ENCODE results near the gene BRSK2. TPM values are rescaled to one million over a fixed set of nuclear protein-coding genes. Genes with fewer than 3 reads are reported as not detected.

The BRSK2 gene
- total and polyA plus RNA-seq, 2 experiments from 2014 or later: 4.7 to 13.6 TPM

DNA sequence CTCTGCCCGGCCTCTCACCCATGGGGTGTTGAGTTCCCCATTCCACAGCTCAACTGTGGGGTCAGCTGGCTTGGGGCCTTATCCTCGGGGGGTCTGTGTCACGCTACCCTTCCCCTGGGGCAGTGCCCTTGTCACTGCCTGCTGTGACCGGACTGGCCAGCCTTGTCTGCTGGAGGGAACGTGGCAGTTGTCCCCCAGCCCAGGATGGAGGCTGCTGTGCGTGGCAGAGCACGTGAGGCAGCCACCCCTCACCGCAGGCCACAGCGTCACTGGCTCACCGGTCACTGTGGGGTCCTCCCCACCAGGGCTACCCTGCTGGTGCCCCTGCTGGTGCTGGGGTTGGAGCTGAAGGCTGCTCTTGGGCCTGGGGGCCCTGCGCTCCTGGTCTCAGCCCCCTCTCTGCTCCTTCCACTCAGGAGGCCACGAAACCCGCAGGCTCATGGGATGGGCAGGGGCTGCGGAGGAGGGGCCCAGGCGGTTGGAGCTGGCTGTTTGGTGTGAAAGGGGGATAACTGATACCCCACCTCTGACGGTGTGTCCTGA is 13.4 kb downstream of the BRSK2 start:
- Histone ChIP-seq H3K9me2 (replicated peaks; ENCODE audit: insufficient read depth) (no peaks in the 10 kb centered on the region), H3K4me2 (no peak overlapping the region), H3K36me3 (replicated peaks; ENCODE audit: insufficient read depth, low read depth) (no peaks in the 10 kb centered on the region), H3K27ac (no peak overlapping the region), H2AFZ (no peak overlapping the region), H3K4me3 (no peak overlapping the region), H3K9me3 (ENCODE audit: low read depth) (no peaks in the 10 kb centered on the region), H3K79me2 (no peaks in the 10 kb centered on the region), H4K20me1 (ENCODE audit: insufficient read depth, poor library complexity, severe bottlenecking) (peaks cover 5% of the 10 kb centered on the region), H3K4me1 (ENCODE audit: insufficient read depth) (peaks cover 2% of the 10 kb centered on the region), H3K27me3 (no peaks in the 10 kb centered on the region)
- no peak for DNase-seq (ENCODE audit: low spot score)
- WGBS (ENCODE audit: low lambda C conversion rate, missing lambda C conversion rate): 93% methylated on average over 16 of the region's 16 CpGs
- no peak for TF ChIP-seq EZH2 (IDR thresholded peaks at IDR 0.05; ENCODE audit: borderline replicate concordance)
- no peak for TF ChIP-seq CTCF (IDR thresholded peaks at IDR 0.05; ENCODE audit: poor library complexity)
- no peak for TF ChIP-seq EZH2phosphoT487 (IDR thresholded peaks at IDR 0.05; ENCODE audit: low read depth, severe bottlenecking, unreplicated experiment)

DNA sequence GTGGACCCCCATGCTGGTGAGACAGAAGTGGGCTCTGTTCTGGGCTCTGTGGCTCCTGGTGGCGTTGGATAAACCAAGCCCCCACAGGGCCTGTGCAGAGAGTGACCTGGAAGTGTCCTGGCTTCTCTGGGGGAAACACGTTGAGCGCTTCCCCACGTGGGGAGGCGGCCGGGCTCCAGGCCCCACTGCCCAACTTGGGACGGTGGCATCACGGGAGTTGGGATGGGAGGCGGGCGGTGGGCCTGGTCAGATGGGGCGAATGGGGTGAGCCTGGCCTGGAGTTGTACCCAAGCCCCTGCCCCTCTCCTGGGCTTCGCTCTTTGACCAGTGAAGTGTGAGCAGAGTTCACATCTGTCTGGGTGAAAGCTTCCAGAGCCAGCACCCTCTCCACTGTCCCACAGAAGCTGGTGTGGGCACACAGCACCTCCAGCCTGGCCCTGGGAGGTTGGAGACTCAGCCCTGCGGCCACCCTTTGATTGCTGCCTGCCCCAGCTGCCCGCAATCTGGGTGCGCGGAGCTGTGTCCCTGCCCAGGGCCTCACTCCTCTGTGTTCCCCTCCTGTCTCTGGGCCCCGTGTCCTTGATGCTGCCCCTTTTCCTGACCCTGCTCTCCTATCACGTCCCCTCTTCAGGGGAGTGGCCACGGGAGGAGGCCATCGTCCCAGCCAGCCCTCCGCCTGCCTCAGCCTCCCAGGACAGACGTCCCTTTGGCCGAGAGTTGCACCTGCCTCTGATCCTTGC is 14.2 kb downstream of the BRSK2 start:
- H3K4me3 ChIP-seq: no peak overlapping the region
- no peaks in the 10 kb centered on the region for H3K9me3 ChIP-seq (ENCODE audit: low read depth)
- H3K27me3 ChIP-seq: no peaks in the 10 kb centered on the region
- H3K4me2 ChIP-seq: no peak overlapping the region
- no peak overlapping the region for H2AFZ ChIP-seq
- TF ChIP-seq CTCF (IDR thresholded peaks at IDR 0.05; ENCODE audit: poor library complexity): no peak
- no peak for TF ChIP-seq EZH2phosphoT487 (IDR thresholded peaks at IDR 0.05; ENCODE audit: low read depth, severe bottlenecking, unreplicated experiment)
- no peak for TF ChIP-seq EZH2 (IDR thresholded peaks at IDR 0.05; ENCODE audit: borderline replicate concordance)
- H3K36me3 ChIP-seq (replicated peaks; ENCODE audit: insufficient read depth, low read depth): no peaks in the 10 kb centered on the region
- no peak for DNase-seq (ENCODE audit: low spot score)
- H3K9me2 ChIP-seq (replicated peaks; ENCODE audit: insufficient read depth): no peaks in the 10 kb centered on the region
- peaks cover 5% of the 10 kb centered on the region for H4K20me1 ChIP-seq (ENCODE audit: insufficient read depth, poor library complexity, severe bottlenecking)
- 93% methylated on average over 23 of the region's 23 CpGs for WGBS (ENCODE audit: low lambda C conversion rate, missing lambda C conversion rate)
- no peaks in the 10 kb centered on the region for H3K79me2 ChIP-seq
- H3K27ac ChIP-seq: no peak overlapping the region
- peaks cover 2% of the 10 kb centered on the region for H3K4me1 ChIP-seq (ENCODE audit: insufficient read depth)

- no peak overlapping the region for H3K4me3 ChIP-seq
- no peak overlapping the region for H2AFZ ChIP-seq
- no peak for DNase-seq (ENCODE audit: low spot score)
- H3K27ac ChIP-seq: no peak overlapping the region
- 82% methylated on average over 21 of the region's 25 CpGs for WGBS (ENCODE audit: low lambda C conversion rate, missing lambda C conversion rate)
- no peaks in the 10 kb centered on the region for H3K9me3 ChIP-seq (ENCODE audit: low read depth)
- no peak for TF ChIP-seq EZH2phosphoT487 (IDR thresholded peaks at IDR 0.05; ENCODE audit: low read depth, severe bottlenecking, unreplicated experiment)
- TF ChIP-seq CTCF (IDR thresholded peaks at IDR 0.05; ENCODE audit: poor library complexity): no peak
- no peak for TF ChIP-seq EZH2 (IDR thresholded peaks at IDR 0.05; ENCODE audit: borderline replicate concordance)
- no peak overlapping the region for H3K4me2 ChIP-seq
- peaks cover 2% of the 10 kb centered on the region for H3K4me1 ChIP-seq (ENCODE audit: insufficient read depth)
- no peaks in the 10 kb centered on the region for H3K27me3 ChIP-seq
- H4K20me1 ChIP-seq (ENCODE audit: insufficient read depth, poor library complexity, severe bottlenecking): peaks cover 5% of the 10 kb centered on the region
- H3K9me2 ChIP-seq (replicated peaks; ENCODE audit: insufficient read depth): no peaks in the 10 kb centered on the region
- H3K36me3 ChIP-seq (replicated peaks; ENCODE audit: insufficient read depth, low read depth): no peaks in the 10 kb centered on the region
- no peaks in the 10 kb centered on the region for H3K79me2 ChIP-seq
These were observed 14.9 kb downstream of the BRSK2 start for GRCh38 chr11:1404461-1405185.
